ENCODE results near the gene BRME1.

BRME1 gene

GRCh38 chr19:13873834-13874515 lies 31.9 kb downstream of the BRME1 start:
- H3K9me3 ChIP-seq (ENCODE audit: insufficient read depth, low read depth, low read length): no peaks in the 10 kb centered on the region
- no peak overlapping the region for H2AFZ ChIP-seq (ENCODE audit: low read length)
- no peaks in the 10 kb centered on the region; the same call in 1 of the 2 replicates for H3K36me3 ChIP-seq (ENCODE audit: insufficient read depth, low read length)
- TF ChIP-seq, protein P1, sequence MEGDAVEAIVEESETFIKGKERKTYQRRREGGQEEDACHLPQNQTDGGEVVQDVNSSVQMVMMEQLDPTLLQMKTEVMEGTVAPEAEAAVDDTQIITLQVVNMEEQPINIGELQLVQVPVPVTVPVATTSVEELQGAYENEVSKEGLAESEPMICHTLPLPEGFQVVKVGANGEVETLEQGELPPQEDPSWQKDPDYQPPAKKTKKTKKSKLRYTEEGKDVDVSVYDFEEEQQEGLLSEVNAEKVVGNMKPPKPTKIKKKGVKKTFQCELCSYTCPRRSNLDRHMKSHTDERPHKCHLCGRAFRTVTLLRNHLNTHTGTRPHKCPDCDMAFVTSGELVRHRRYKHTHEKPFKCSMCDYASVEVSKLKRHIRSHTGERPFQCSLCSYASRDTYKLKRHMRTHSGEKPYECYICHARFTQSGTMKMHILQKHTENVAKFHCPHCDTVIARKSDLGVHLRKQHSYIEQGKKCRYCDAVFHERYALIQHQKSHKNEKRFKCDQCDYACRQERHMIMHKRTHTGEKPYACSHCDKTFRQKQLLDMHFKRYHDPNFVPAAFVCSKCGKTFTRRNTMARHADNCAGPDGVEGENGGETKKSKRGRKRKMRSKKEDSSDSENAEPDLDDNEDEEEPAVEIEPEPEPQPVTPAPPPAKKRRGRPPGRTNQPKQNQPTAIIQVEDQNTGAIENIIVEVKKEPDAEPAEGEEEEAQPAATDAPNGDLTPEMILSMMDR (conservative IDR thresholded peaks at IDR 0.05; ENCODE audit: low read length): no peak
- TF ChIP-seq EZH2phosphoT487 (IDR thresholded peaks at IDR 0.05; ENCODE audit: borderline replicate concordance): no peak
- H3K27me3 ChIP-seq (ENCODE audit: insufficient read depth, low read length, poor library complexity, severe bottlenecking): no peaks in the 10 kb centered on the region
- no peaks in the 10 kb centered on the region for H3K9me2 ChIP-seq (replicated peaks; ENCODE audit: low read depth, low read length)
- H3K4me1 ChIP-seq (ENCODE audit: insufficient read depth, low read length, poor library complexity, severe bottlenecking): no peaks in the 10 kb centered on the region
- no peak overlapping the region for H3K9ac ChIP-seq (ENCODE audit: low read depth, low read length, poor library complexity, severe bottlenecking)
- H4K20me1 ChIP-seq (ENCODE audit: insufficient read depth, low read length, poor library complexity, severe bottlenecking): peaks cover 7% of the 10 kb centered on the region
- H3K4me2 ChIP-seq (ENCODE audit: low read depth, low read length, poor library complexity, severe bottlenecking): no peak overlapping the region
- H3K79me2 ChIP-seq (ENCODE audit: insufficient read depth, low read length): peaks cover 34% of the 10 kb centered on the region; the same call in 1 of the 2 replicates
- H3F3A ChIP-seq (ENCODE audit: low read depth): no peaks in the 10 kb centered on the region
- H3K4me3 ChIP-seq (ENCODE audit: low read length, poor library complexity, severe bottlenecking): no peak overlapping the region

- Histone ChIP-seq H3K4me3 (ENCODE audit: low read length, poor library complexity, severe bottlenecking) (no peak overlapping the region), H3K9me3 (ENCODE audit: insufficient read depth, low read depth, low read length) (no peaks in the 10 kb centered on the region), H3K9me2 (replicated peaks; ENCODE audit: low read depth, low read length) (no peaks in the 10 kb centered on the region), H3K4me1 (ENCODE audit: insufficient read depth, low read length, poor library complexity, severe bottlenecking) (peaks cover 5% of the 10 kb centered on the region), H3K36me3 (ENCODE audit: insufficient read depth, low read length) (no peaks in the 10 kb centered on the region; the same call in 1 of the 2 replicates), H3F3A (ENCODE audit: low read depth) (no peaks in the 10 kb centered on the region), H3K4me2 (ENCODE audit: low read depth, low read length, poor library complexity, severe bottlenecking) (no peak overlapping the region), H3K79me2 (ENCODE audit: insufficient read depth, low read length) (peaks cover 45% of the 10 kb centered on the region; the same call in 1 of the 2 replicates), H2AFZ (ENCODE audit: low read length) (no peak overlapping the region), H3K27me3 (ENCODE audit: insufficient read depth, low read length, poor library complexity, severe bottlenecking) (no peaks in the 10 kb centered on the region), H3K9ac (ENCODE audit: low read depth, low read length, poor library complexity, severe bottlenecking) (no peak overlapping the region), H4K20me1 (ENCODE audit: insufficient read depth, low read length, poor library complexity, severe bottlenecking) (peaks cover 7% of the 10 kb centered on the region)
- TF ChIP-seq, protein P1 (conservative IDR thresholded peaks at IDR 0.05; ENCODE audit: low read length): no peak
- TF ChIP-seq EZH2phosphoT487 (IDR thresholded peaks at IDR 0.05; ENCODE audit: borderline replicate concordance): no peak
These were observed 33.1 kb downstream of the BRME1 start for GRCh38 chr19:13872695-13873389.

DNA sequence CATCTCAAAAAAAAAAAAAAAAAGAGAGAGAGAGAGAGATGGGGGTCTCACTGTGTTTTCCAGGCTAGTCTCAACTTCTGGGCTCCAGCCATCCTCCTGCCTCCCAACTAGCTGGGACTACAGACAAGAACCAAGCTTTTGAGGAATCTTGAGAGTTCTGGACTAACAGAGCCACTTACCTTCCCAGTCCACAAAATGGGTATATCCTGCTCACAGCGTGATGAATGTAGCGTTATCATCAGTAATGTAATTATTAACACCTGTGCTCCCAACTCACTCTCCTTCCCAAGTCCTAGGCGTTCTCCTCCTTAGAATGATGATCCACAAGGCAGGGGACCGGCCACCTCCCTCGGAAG lies 33.6 kb downstream of the BRME1 start:
- Histone ChIP-seq H4K20me1 (ENCODE audit: insufficient read depth, low read length, poor library complexity, severe bottlenecking) (peaks cover 7% of the 10 kb centered on the region), H3K4me3 (ENCODE audit: low read length, poor library complexity, severe bottlenecking) (no peak overlapping the region), H3F3A (ENCODE audit: low read depth) (no peaks in the 10 kb centered on the region), H3K9ac (ENCODE audit: low read depth, low read length, poor library complexity, severe bottlenecking) (no peak overlapping the region), H3K27me3 (ENCODE audit: insufficient read depth, low read length, poor library complexity, severe bottlenecking) (no peaks in the 10 kb centered on the region), H3K9me3 (ENCODE audit: insufficient read depth, low read depth, low read length) (no peaks in the 10 kb centered on the region), H3K36me3 (ENCODE audit: insufficient read depth, low read length) (no peaks in the 10 kb centered on the region; the same call in 1 of the 2 replicates), H3K9me2 (replicated peaks; ENCODE audit: low read depth, low read length) (no peaks in the 10 kb centered on the region), H3K4me1 (ENCODE audit: insufficient read depth, low read length, poor library complexity, severe bottlenecking) (peaks cover 5% of the 10 kb centered on the region), H3K4me2 (ENCODE audit: low read depth, low read length, poor library complexity, severe bottlenecking) (no peak overlapping the region), H2AFZ (ENCODE audit: low read length) (no peak overlapping the region), H3K79me2 (ENCODE audit: insufficient read depth, low read length) (peaks cover 51% of the 10 kb centered on the region)
- TF ChIP-seq, protein P1 (conservative IDR thresholded peaks at IDR 0.05; ENCODE audit: low read length): no peak

Data from Loucy (cell line).